Progenitor cell of endocrine pancreas (in vitro differentiated cells): ENCODE measurements around the gene PSMC5. TPM values are rescaled to one million over a fixed set of nuclear protein-coding genes. Genes with fewer than 3 reads are reported as not detected.

Experiments
- DNase-seq: peaks from one replicate; pipeline ENCODE4 v3.0.0; 2021; ENCODE audit warnings: low spot score; ENCODE audit not compliant: unreplicated experiment
- H3K27ac Mint-ChIP-seq: 2 replicates; pipeline ENCODE4 v1.8.0; 2021; ENCODE audit warnings: mild to moderate bottlenecking, moderate library complexity, mixed read lengths
- H3K27me3 Mint-ChIP-seq: 2 replicates; pipeline ENCODE4 v1.8.0; 2021; ENCODE audit warnings: mixed read lengths
- H3K36me3 Mint-ChIP-seq: 2 replicates; pipeline ENCODE4 v1.8.0; 2022; ENCODE audit warnings: mixed read lengths; ENCODE audit not compliant: insufficient read depth
- H3K4me1 Mint-ChIP-seq: 2 replicates; pipeline ENCODE4 v1.8.0; 2021; ENCODE audit warnings: low read depth, mixed read lengths
- H3K4me3 Mint-ChIP-seq: 2 replicates; pipeline ENCODE4 v1.8.0; 2021; ENCODE audit warnings: low read depth, mild to moderate bottlenecking, moderate library complexity, mixed read lengths
- H3K9me3 Mint-ChIP-seq: 2 replicates; pipeline ENCODE4 v1.8.0; 2021; ENCODE audit warnings: low read depth, mixed read lengths
- total RNA-seq: library from RNA; stranded (reverse); gene quantifications from 2 replicates; pipeline ENCODE4 v1.2.1, GENCODE V29; 2021
- TF ChIP-seq, protein P1 (sequence below): fragments of 200-600 bp; sonication (generic); IDR thresholded peaks from one replicate; pipeline ENCODE4 v1.5.0; 2021; ENCODE audit warnings: antibody characterized with exemption, mild to moderate bottlenecking; ENCODE audit not compliant: unreplicated experiment

PSMC5 gene
- total RNA-seq, 1 donor from 2014 or later = 101 TPM

DNA sequence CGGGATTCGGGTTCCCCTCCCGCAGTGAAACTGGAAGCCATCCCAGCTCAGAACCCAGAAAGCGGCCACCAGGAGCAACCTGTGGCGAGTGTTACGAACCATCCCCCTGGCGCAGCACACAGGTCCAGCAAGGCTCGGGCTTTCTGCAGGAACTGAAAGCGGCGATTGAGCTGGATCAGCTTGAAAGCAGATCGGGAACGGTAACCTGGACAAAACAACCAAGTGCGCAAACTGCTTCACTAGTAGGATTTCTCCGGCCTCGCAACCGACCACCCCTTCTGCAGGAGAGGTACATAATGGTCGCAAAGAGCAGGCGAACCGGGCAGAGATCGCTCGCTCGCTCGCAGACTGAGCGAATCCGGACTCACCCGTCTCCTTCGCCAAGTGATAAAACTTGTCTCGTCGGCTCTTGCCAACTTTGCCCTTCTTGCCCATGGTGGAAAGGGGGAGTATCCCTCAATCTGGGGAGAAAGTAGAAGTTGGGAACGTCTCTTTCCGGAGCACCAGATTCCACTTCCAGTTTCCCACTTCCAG lies 696 bp upstream of the PSMC5 start:
- peak overlapping the region; percentile 100 for H3K27ac Mint-ChIP-seq
- no peaks in the 10 kb centered on the region for H3K9me3 Mint-ChIP-seq
- TF ChIP-seq, protein P1, sequence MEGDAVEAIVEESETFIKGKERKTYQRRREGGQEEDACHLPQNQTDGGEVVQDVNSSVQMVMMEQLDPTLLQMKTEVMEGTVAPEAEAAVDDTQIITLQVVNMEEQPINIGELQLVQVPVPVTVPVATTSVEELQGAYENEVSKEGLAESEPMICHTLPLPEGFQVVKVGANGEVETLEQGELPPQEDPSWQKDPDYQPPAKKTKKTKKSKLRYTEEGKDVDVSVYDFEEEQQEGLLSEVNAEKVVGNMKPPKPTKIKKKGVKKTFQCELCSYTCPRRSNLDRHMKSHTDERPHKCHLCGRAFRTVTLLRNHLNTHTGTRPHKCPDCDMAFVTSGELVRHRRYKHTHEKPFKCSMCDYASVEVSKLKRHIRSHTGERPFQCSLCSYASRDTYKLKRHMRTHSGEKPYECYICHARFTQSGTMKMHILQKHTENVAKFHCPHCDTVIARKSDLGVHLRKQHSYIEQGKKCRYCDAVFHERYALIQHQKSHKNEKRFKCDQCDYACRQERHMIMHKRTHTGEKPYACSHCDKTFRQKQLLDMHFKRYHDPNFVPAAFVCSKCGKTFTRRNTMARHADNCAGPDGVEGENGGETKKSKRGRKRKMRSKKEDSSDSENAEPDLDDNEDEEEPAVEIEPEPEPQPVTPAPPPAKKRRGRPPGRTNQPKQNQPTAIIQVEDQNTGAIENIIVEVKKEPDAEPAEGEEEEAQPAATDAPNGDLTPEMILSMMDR = no peak
- no peaks in the 10 kb centered on the region for H3K27me3 Mint-ChIP-seq
- peaks cover 36% of the 10 kb centered on the region for H3K36me3 Mint-ChIP-seq
- no peak for DNase-seq
- H3K4me3 Mint-ChIP-seq = peak overlapping the region; percentile 97
- H3K4me1 Mint-ChIP-seq = peaks cover 16% of the 10 kb centered on the region

DNA sequence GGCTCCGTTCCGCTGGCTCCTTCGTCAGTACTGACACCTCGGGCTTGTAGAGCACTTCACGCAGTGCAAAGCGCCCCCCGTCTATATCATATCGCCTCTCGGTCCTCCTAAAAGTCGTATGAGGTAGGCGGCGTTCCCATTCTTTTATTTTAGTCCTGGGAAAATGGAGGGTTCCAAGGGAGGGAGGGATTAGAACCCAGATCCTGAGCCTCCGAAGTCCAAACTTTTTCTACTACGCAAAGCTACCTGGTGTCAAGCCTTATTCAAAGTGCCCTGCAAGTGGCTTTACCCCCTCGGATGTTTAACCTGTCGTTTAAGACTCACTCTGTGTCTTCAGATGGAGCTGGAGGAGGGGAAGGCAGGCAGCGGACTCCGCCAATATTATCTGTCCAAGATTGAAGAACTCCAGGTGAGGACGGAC lies 580 bp downstream of the PSMC5 start:
- TF ChIP-seq, protein P1 = no peak
- H3K4me1 Mint-ChIP-seq = peaks cover 16% of the 10 kb centered on the region
- peak overlapping the region; percentile 97 for H3K4me3 Mint-ChIP-seq
- no peaks in the 10 kb centered on the region for H3K9me3 Mint-ChIP-seq
- H3K27ac Mint-ChIP-seq = peak overlapping the region; percentile 100
- peaks cover 31% of the 10 kb centered on the region for H3K36me3 Mint-ChIP-seq
- no peak for DNase-seq
- H3K27me3 Mint-ChIP-seq = no peaks in the 10 kb centered on the region

DNA sequence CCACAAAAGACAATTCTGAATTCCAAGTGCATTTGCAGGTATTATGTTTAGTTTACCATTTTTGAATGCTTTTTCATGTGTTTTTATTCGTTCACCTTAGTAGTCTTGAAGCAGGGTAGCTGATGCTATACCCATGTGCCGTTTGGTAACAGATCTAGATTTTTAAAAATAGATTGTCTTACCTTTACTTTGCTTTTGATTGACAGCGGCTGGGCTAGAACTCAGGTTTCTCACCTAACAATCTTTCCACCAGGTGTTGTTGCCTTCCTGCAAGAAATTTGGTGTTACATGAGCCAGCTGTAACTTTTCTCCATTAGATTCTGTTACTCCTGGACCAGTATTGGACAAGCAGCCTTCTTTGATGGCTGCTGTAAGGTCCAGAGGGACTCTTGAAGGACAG lies 1.7 kb downstream of the PSMC5 start:
- Mint-ChIP-seq H3K36me3 (peaks cover 27% of the 10 kb centered on the region), H3K9me3 (no peaks in the 10 kb centered on the region)

DNA sequence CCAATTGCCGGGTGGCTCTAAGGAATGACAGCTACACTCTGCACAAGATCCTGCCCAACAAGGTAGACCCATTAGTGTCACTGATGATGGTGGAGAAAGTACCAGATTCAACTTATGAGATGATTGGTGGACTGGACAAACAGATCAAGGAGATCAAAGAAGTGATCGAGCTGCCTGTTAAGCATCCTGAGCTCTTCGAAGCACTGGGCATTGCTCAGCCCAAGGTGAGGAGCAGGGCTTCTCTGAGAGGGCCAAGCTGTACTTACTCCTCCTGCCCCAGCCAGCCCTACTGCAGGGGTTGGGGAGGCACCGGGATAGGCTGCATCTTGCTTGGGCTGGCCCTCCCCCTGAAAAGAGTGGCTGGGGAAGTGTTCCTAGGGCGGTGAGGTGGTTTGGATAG lies 3.0 kb downstream of the PSMC5 start:
- Mint-ChIP-seq H3K27me3 (no peaks in the 10 kb centered on the region), H3K4me3 (no peak overlapping the region), H3K9me3 (no peaks in the 10 kb centered on the region), H3K4me1 (peaks cover 16% of the 10 kb centered on the region), H3K27ac (peak overlapping the region; percentile 52), H3K36me3 (peaks cover 19% of the 10 kb centered on the region)
- no peak for DNase-seq
- TF ChIP-seq, protein P1 = no peak

More for the DNA sequence above, 1.7 kb downstream of the PSMC5 start:
- H3K4me1 Mint-ChIP-seq = peaks cover 16% of the 10 kb centered on the region
- H3K27me3 Mint-ChIP-seq = no peaks in the 10 kb centered on the region
- H3K4me3 Mint-ChIP-seq = peak overlapping the region; percentile 47
- no peak for DNase-seq
- TF ChIP-seq, protein P1 = no peak
- no peak overlapping the region for H3K27ac Mint-ChIP-seq

DNA sequence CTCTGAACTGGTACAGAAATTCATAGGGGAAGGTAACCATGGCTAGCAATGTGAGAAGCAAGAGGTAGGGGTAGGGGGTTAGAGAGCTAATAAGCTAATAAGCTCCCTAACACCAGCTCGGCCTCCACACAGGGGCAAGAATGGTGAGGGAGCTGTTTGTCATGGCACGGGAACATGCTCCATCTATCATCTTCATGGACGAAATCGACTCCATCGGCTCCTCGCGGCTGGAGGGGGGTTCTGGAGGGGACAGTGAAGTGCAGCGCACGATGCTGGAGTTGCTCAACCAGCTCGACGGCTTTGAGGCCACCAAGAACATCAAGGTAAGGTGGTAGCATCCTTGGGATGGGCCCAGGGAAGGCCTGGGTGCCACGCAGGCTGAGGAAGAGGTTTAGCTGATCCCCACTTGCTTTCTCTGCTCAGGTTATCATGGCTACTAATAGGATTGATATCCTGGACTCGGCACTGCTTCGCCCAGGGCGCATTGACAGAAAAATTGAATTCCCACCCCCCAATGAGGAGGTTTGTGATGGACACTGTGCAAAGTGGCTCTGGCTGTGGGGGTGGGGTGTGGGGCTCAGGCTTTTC lies 3.8 kb downstream of the PSMC5 start:
- TF ChIP-seq, protein P1 = no peak
- DNase-seq = no peak
- no peaks in the 10 kb centered on the region for H3K9me3 Mint-ChIP-seq
- H3K4me1 Mint-ChIP-seq = peaks cover 14% of the 10 kb centered on the region
- peaks cover 20% of the 10 kb centered on the region for H3K36me3 Mint-ChIP-seq
- no peak overlapping the region for H3K4me3 Mint-ChIP-seq
- peak overlapping the region; percentile 69 for H3K27ac Mint-ChIP-seq
- H3K27me3 Mint-ChIP-seq = no peaks in the 10 kb centered on the region
